Measurements from ENCODE around the gene ZDHHC11B. TPM values are rescaled to one million over a fixed set of nuclear protein-coding genes. Genes with fewer than 3 reads are reported as not detected.
"Not testable (repeated sequence)": the region's sequence is repeated elsewhere in the genome, so short reads cannot be mapped to it uniquely, and the experiment has no call there.

ZDHHC11B gene
- total RNA-seq, 4 donors from 2014 or later, result 0.24 to 1.2 (median 0.71) TPM

DNA sequence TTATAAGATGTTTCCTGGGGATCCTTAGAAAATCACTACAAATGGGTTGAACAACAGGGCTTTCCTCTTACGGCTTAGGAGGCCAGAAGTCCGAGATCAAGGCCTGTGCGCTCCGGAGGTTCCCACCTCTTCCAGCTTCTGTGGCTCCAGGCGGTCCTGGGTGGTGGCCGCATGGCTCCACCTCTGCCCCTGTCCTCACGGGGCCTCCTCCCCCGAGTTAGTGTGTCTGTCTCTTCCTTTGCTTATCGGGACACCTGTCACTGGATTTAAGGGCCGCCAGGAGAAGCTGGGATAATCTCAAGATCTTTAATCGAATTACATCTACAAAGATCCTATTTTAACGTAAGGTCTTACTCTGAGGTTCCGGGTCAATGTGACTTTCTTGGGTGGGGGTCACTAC is 89.1 kb downstream of the ZDHHC11B start:
- H3K27ac ChIP-seq; in situ Hi-C loops (cut with MboI; ENCODE audit: low sequenced_read_pairs in 4 of 4); H3K36me3 ChIP-seq; H3K27me3 ChIP-seq; DNase-seq; intact Hi-C loops (cut with DNase I; ENCODE audit: low total_unique reads); H3K4me1 ChIP-seq; H3K9me3 ChIP-seq; H3K4me3 ChIP-seq; ATAC-seq: not testable (repeated sequence)

GRCh38 chr5:694042-694431 is 90.5 kb downstream of the ZDHHC11B start:
- DNase-seq; H3K4me1 ChIP-seq; in situ Hi-C loops (cut with MboI; ENCODE audit: low sequenced_read_pairs in 4 of 4); H3K36me3 ChIP-seq; H3K27me3 ChIP-seq; H3K9me3 ChIP-seq: not testable (repeated sequence)
- intact Hi-C loops (cut with DNase I; ENCODE audit: low total_unique reads), result loop anchor here (5.0 kb wide), 2 partner anchors 88 to 198 kb away; partner anchors contain the start of genes BRD9, TRIP13 and ZDHHC11B
- Histone ChIP-seq H3K27ac (peak overlapping the region in 3 of 4 donors; percentile 82 to 89 (median 87)), H3K4me3 (peak overlapping the region in 3 of 4 donors; percentile 70 to 71 (median 71))
- peak in 1 of 2 donors; percentile 10 for ATAC-seq

- DNase-seq, result peak; percentile 78 to 84
- intact Hi-C loops (cut with DNase I; ENCODE audit: low total_unique reads), result loop anchor here (5.0 kb wide), 2 partner anchors 89 to 199 kb away; partner anchors contain the start of genes BRD9, TRIP13 and ZDHHC11B
- H3K9me3 ChIP-seq; H3K4me1 ChIP-seq; in situ Hi-C loops (cut with MboI; ENCODE audit: low sequenced_read_pairs in 4 of 4); H3K27me3 ChIP-seq; H3K36me3 ChIP-seq: not testable (repeated sequence)
- peak within 1 kb of the TSS; percentile 58 to 71 (median 70) for H3K4me3 ChIP-seq
- TF ChIP-seq POLR2A (IDR thresholded peaks at IDR 0.05), result peak; percentile 82 to 84
- peak within 1 kb of the TSS; percentile 76 to 89 (median 84) for H3K27ac ChIP-seq
- ATAC-seq, result peak; percentile 82 to 89
Observed at GRCh38 chr5:693271-694041, 91.1 kb downstream of the ZDHHC11B start, which contains the start of gene TPPP. TSS of gene TPPP (minus strand) at chr5:693352. CDS start at chr5:678060, 15,292 bp downstream.

GRCh38 chr5:692529-693041 is 91.9 kb downstream of the ZDHHC11B start:
- H3K36me3 ChIP-seq; DNase-seq; in situ Hi-C loops (cut with MboI; ENCODE audit: low sequenced_read_pairs in 4 of 4); H3K9me3 ChIP-seq; H3K27me3 ChIP-seq; H3K4me1 ChIP-seq: not testable (repeated sequence)
- peak; percentile 18 to 33 for ATAC-seq
- Histone ChIP-seq H3K4me3 (peak overlapping the region; percentile 58 to 71 (median 64)), H3K27ac (peak overlapping the region; percentile 63 to 81 (median 78))
- intact Hi-C loops (cut with DNase I; ENCODE audit: low total_unique reads), result loop anchor here (5.0 kb wide), 2 partner anchors 90 to 200 kb away; partner anchors contain the start of genes BRD9, TRIP13 and ZDHHC11B

DNA sequence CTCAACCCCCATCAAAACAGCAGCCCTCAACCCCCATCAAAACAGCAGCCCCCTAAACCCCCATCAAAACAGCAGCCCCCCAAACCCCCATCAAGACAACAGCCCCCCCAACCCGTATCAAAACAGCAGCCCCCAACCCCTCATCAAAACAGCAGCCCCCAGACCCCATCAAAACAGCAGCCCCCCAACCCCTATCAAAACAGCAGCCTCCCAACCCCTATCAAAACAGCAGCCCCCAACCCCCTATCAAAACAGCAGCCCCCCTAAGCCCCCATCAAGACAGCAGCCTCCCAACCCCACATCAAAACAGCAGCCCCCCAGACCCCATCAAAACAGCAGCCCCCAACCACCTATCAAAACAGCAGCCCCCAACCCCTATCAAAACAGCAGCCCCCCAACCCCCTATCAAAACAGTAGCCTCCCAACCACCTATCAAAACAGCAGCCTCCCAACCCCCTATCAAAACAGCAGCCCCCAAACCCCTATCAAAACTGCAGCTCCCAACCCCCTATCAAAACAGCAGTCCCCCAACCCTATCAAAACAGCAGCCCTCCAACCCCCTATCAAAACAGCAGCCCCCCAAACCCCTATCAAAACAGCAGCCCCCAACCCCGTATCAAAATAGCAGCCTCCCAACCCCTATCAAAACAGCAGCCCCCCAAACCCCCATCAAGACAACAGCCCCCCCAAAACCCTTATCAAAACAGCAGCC is 92.6 kb downstream of the ZDHHC11B start:
- DNase-seq, result no peak
- Histone ChIP-seq H3K4me1 (peaks cover 0 to 9% of the 10 kb centered on the region in 2 donors), H3K36me3 (no peaks in the 10 kb centered on the region), H3K9me3 (no peaks in the 10 kb centered on the region), H3K27me3 (no peaks in the 10 kb centered on the region), H3K4me3 (peak overlapping the region; percentile 58 to 71 (median 64)), H3K27ac (peak overlapping the region; percentile 63 to 81 (median 78))
- ATAC-seq, result no peak
- intact Hi-C loops (cut with DNase I; ENCODE audit: low total_unique reads) (loop anchor here (5.0 kb wide), 2 partner anchors 90 to 200 kb away; partner anchors contain the start of genes BRD9, TRIP13 and ZDHHC11B), in situ Hi-C loops (cut with MboI; ENCODE audit: low sequenced_read_pairs in 4 of 4) (no loop called here)
- TF ChIP-seq CTCF (IDR thresholded peaks at IDR 0.05 in 4 of 5, conservative IDR thresholded peaks at IDR 0.05 in 1 of 5) (no peak), POLR2A (IDR thresholded peaks at IDR 0.05) (no peak)

GRCh38 chr5:691049-691448 is 93.5 kb downstream of the ZDHHC11B start:
- H3K27ac ChIP-seq, result peak overlapping the region in 2 of 4 donors; percentile 47 to 80
- intact Hi-C loops (cut with DNase I; ENCODE audit: low total_unique reads), result loop anchor here (5.0 kb wide), 2 partner anchors 91 to 201 kb away; partner anchors contain the start of genes BRD9, TRIP13 and ZDHHC11B
- H3K27me3 ChIP-seq; in situ Hi-C loops (cut with MboI; ENCODE audit: low sequenced_read_pairs in 4 of 4); H3K9me3 ChIP-seq; H3K36me3 ChIP-seq; DNase-seq; H3K4me1 ChIP-seq: not testable (repeated sequence)
- H3K4me3 ChIP-seq, result peak overlapping the region in 1 of 4 donors; percentile 25
- peak in 1 of 2 donors; percentile 26 for ATAC-seq

DNA sequence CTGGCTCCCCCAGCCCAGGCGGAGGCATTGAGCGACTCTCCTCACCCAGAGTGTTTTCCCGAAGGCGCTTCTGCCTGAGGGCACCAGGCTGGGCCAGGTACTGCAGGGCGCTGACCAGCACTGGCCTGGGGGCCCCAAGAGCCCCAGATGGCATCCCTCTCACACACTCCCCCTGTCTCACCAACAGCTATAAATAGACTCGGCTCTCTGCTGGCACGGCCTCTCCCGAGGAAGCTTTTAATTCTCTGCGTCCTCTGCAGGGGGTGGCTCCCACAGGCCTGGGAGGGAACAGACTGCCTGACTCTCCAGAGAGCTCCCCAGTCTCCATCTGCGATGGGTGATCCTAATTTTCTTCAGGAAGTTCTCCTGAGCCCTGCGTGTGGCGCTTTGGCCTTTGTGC is 94.2 kb downstream of the ZDHHC11B start:
- intact Hi-C loops (cut with DNase I; ENCODE audit: low total_unique reads), result loop anchor here (5.0 kb wide), 2 partner anchors 92 to 202 kb away; partner anchors contain the start of genes BRD9, TRIP13 and ZDHHC11B
- peak in 1 of 2 donors; percentile 6 for ATAC-seq
- in situ Hi-C loops (cut with MboI; ENCODE audit: low sequenced_read_pairs in 4 of 4), result not testable (repeated sequence)

GRCh38 chr5:688348-689010 is 96.0 kb downstream of the ZDHHC11B start:
- H3K4me3 ChIP-seq; H3K36me3 ChIP-seq; intact Hi-C loops (cut with DNase I; ENCODE audit: low total_unique reads); H3K9me3 ChIP-seq; H3K27ac ChIP-seq; ATAC-seq; H3K27me3 ChIP-seq; DNase-seq; in situ Hi-C loops (cut with MboI; ENCODE audit: low sequenced_read_pairs in 4 of 4): not testable (repeated sequence)
- peaks cover 0 to 17% of the 10 kb centered on the region in 2 donors for H3K4me1 ChIP-seq

More for the DNA sequence above, 94.2 kb downstream of the ZDHHC11B start:
- DNase-seq, H3K36me3 ChIP-seq, H3K27ac ChIP-seq, H3K27me3 ChIP-seq, H3K4me1 ChIP-seq, H3K9me3 ChIP-seq, H3K4me3 ChIP-seq: not testable (repeated sequence)

DNA sequence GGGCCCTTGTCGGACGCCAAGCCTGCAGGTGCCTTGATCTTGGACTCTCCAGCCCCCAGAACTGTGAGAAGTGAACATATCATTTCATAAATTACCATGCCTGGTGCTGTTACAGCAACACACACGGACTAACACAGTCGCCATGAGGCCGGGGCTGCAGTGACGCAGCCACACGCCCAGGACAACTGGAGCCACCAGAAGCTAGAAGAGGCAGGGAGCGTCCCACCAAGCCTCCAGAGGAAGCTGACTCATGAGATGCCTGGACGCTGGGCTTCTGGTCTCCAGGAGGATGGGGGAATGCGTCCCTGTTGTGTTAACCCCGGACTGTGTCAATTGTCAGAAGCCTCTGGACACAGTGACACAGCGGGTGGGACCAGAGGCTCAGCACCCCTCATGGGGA is 97.6 kb downstream of the ZDHHC11B start:
- H3K9me3 ChIP-seq; ATAC-seq; H3K27ac ChIP-seq; DNase-seq; H3K4me3 ChIP-seq; H3K36me3 ChIP-seq; H3K27me3 ChIP-seq; in situ Hi-C loops (cut with MboI; ENCODE audit: low sequenced_read_pairs in 4 of 4); intact Hi-C loops (cut with DNase I; ENCODE audit: low total_unique reads): not testable (repeated sequence)
- H3K4me1 ChIP-seq, result peaks cover 0 to 32% of the 10 kb centered on the region in 2 donors

Data from gastrocnemius medialis (tissue), 4 donors.